CD14-positive monocyte (primary cell): ENCODE results near the gene CDT1. TPM values are rescaled to one million over a fixed set of nuclear protein-coding genes. Genes with fewer than 3 reads are reported as not detected.

Experiments
- DNase-seq, 3 donors: peaks; one replicate each; pipeline ENCODE4 v3.0.0-alpha.2; 2011 to 2022
- H2AFZ ChIP-seq: 2 replicates; pipeline ENCODE4 v1.6.0; 2012; ENCODE audit warnings: mild to moderate bottlenecking, low read depth, low read length, inconsistent platforms; ENCODE audit not compliant: insufficient read depth, poor library complexity, severe bottlenecking
- H3K27ac ChIP-seq, 2 donors: 1 replicate in 1 of 2; 2 replicates in 1 of 2; pipeline ENCODE4 v1.5.1; 2012 to 2013; ENCODE audit warnings: low read length in 2 of 2, control low read depth in 1 of 2, inconsistent platforms in 1 of 2, low read depth in 1 of 2, mild to moderate bottlenecking in 1 of 2
- H3K27me3 ChIP-seq, 2 donors: one replicate each; pipeline versions ENCODE4 v1.6.0 to v1.6.1; 2011 to 2013; ENCODE audit warnings: low read length in 2 of 2; ENCODE audit not compliant: control insufficient read depth in 2 of 2, insufficient read depth in 2 of 2
- H3K36me3 ChIP-seq, 2 donors: replicated peaks in 1 of 2; 1 replicate in 1 of 2; 2 replicates in 1 of 2; pipeline versions ENCODE4 v1.5.1 to v1.6.1; 2012 to 2013; ENCODE audit warnings: low read length in 2 of 2, control low read depth in 1 of 2, inconsistent platforms in 1 of 2, mild to moderate bottlenecking in 1 of 2; ENCODE audit not compliant: insufficient read depth in 2 of 2, control insufficient read depth in 1 of 2
- H3K4me1 ChIP-seq, 2 donors: 1 replicate in 1 of 2; 2 replicates in 1 of 2; pipeline versions ENCODE4 v1.5.1 to v1.6.1; 2012 to 2013; ENCODE audit warnings: low read length in 2 of 2, control low read depth in 1 of 2, inconsistent platforms in 1 of 2, mild to moderate bottlenecking in 1 of 2, moderate library complexity in 1 of 2; ENCODE audit not compliant: insufficient read depth in 2 of 2, control insufficient read depth in 1 of 2
- H3K4me2 ChIP-seq: replicated peaks from 2 replicates; pipeline ENCODE3; 2012; ENCODE audit warnings: low read length, moderate library complexity, mild to moderate bottlenecking; ENCODE audit not compliant: poor library complexity, severe bottlenecking; ENCODE audit errors: extremely low read depth
- H3K4me3 ChIP-seq, 3 experiments: fragments of 200-600 bp in 1 of 3; sonication (generic) in 1 of 3; replicated peaks in 1 of 3; 1 replicate in 2 of 3; 2 replicates in 1 of 3; pipeline ENCODE4 v1.5.1; 2011 to 2013; ENCODE audit warnings: low read length in 3 of 3, mild to moderate bottlenecking in 3 of 3, control low read depth in 2 of 3, low read depth in 2 of 3, inconsistent platforms in 1 of 3, moderate library complexity in 1 of 3
- H3K79me2 ChIP-seq: 2 replicates; pipeline ENCODE4 v1.6.0; 2012; ENCODE audit warnings: mild to moderate bottlenecking, control low read depth, inconsistent platforms, low read length, moderate library complexity; ENCODE audit not compliant: insufficient read depth
- H3K9ac ChIP-seq: 2 replicates; pipeline ENCODE4 v1.6.0; 2017; ENCODE audit warnings: low read length, mild to moderate bottlenecking; ENCODE audit not compliant: insufficient read depth, poor library complexity, severe bottlenecking
- H3K9me3 ChIP-seq, 2 donors: replicated peaks in 1 of 2; 1 replicate in 1 of 2; 2 replicates in 1 of 2; pipeline versions ENCODE4 v1.5.1 to v1.6.1; 2012 to 2013; ENCODE audit warnings: low read length in 2 of 2, control low read depth in 1 of 2; ENCODE audit not compliant: control insufficient read depth in 1 of 2, insufficient read depth in 1 of 2
- H4K20me1 ChIP-seq: 2 replicates; pipeline ENCODE4 v1.6.0; 2012; ENCODE audit warnings: mild to moderate bottlenecking, low read length, control low read depth, moderate library complexity; ENCODE audit not compliant: insufficient read depth
- H3K27ac Mint-ChIP-seq, 7 donors: one replicate each; pipeline ENCODE4 v1.8.0; 2020; ENCODE audit warnings: mild to moderate bottlenecking in 7 of 7, mixed read lengths in 7 of 7, moderate library complexity in 6 of 7, inconsistent platforms in 2 of 7
- H3K27me3 Mint-ChIP-seq, 3 donors: one replicate each; pipeline ENCODE4 v1.8.0; 2021 to 2022; ENCODE audit warnings: low read depth in 3 of 3, mild to moderate bottlenecking in 3 of 3, mixed read lengths in 3 of 3, moderate library complexity in 3 of 3, inconsistent platforms in 1 of 3
- H3K36me3 Mint-ChIP-seq, 2 donors: one replicate each; pipeline ENCODE4 v1.8.0; 2020; ENCODE audit warnings: mixed read lengths in 2 of 2, inconsistent platforms in 1 of 2, mild to moderate bottlenecking in 1 of 2
- H3K4me1 Mint-ChIP-seq: one replicate; pipeline ENCODE4 v1.8.0; 2020; ENCODE audit warnings: mild to moderate bottlenecking, mixed read lengths
- H3K4me3 Mint-ChIP-seq, 2 donors: one replicate each; pipeline ENCODE4 v1.8.0; 2020; ENCODE audit warnings: mild to moderate bottlenecking in 2 of 2, mixed read lengths in 2 of 2, moderate library complexity in 1 of 2
- H3K9me3 Mint-ChIP-seq, 7 donors: one replicate each; pipeline ENCODE4 v1.8.0; 2020 to 2022; ENCODE audit warnings: mixed read lengths in 7 of 7, mild to moderate bottlenecking in 6 of 7, moderate library complexity in 6 of 7, inconsistent platforms in 2 of 7
- WGBS: methylation state at CpG from one replicate; pipeline ENCODE4 v1.1.5; 2013; ENCODE audit warnings: missing lambda C conversion rate; ENCODE audit not compliant: insufficient coverage; 5-methylcytosine and 5-hydroxymethylcytosine counted together
- intact Hi-C, 2 donors: fragments of 100-400 bp; cut with micrococcal nuclease; formaldehyde crosslinking; loops; one replicate each; pipeline versions ENCODE4 v1.15.0 to v1.15.1; 2023
- polyA plus RNA-seq, 3 donors: library from polyadenylated mRNA; depleted of rRNA in 1 of 3; unstranded in 2 of 3; stranded (reverse) in 1 of 3; fragments of 300-500 nt in 2 of 3; fragments of >200 nt in 1 of 3; fragmentation: Illumina TruSeq in 2 of 3; gene quantifications; 1 replicate in 2 of 3; 2 replicates in 1 of 3; pipeline ENCODE4 v1.2.3, GENCODE V29; 2012 to 2021
- TF ChIP-seq, protein P1 (sequence below): fragments of 200-600 bp; IDR thresholded peaks from one replicate; pipeline ENCODE4 v1.8.0; 2022; ENCODE audit warnings: antibody characterized with exemption, mild to moderate bottlenecking

The CDT1 gene
- polyA plus RNA-seq, 3 donors, result 0.07 to 0.24 (median 0.16) TPM

DNA sequence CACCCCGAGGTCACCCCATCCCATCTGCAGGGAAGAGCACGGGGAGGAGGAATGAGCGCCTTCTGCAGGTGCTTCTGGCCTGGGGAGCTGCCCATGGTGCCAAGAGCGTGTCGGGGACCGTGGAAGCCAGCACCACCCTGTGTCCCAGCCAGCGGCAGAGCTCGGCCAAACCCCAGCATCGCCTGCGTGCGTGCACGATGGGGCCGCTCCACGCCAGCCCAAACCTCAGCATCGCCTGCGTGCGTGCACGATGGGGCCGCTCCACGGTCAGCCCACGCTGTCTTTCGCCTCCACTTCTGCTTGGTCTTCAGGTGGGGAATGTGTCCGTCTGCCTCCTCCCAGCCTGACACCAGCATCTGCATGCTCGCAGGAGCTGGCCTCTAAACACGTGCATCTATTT lies 39.2 kb downstream of the CDT1 start:
- Mint-ChIP-seq H3K36me3 (peaks cover 42 to 63% of the 10 kb centered on the region in 2 donors), H3K27ac (no peak overlapping the region), H3K4me3 (no peak overlapping the region), H3K4me1 (peaks cover 20% of the 10 kb centered on the region), H3K9me3 (no peaks in the 10 kb centered on the region), H3K27me3 (peaks cover 0 to 3% (median 2%) of the 10 kb centered on the region in 3 donors)
- Histone ChIP-seq H3K27me3 (no peaks in the 10 kb centered on the region), H3K9ac (no peak overlapping the region), H3K4me2 (no peak overlapping the region), H3K36me3 (peaks cover 47 to 58% of the 10 kb centered on the region in 2 donors), H2AFZ (no peak overlapping the region), H3K27ac (no peak overlapping the region), H3K4me3 (no peak overlapping the region), H4K20me1 (peaks cover 84% of the 10 kb centered on the region), H3K4me1 (peaks cover 24 to 27% of the 10 kb centered on the region in 2 donors), H3K9me3 (no peaks in the 10 kb centered on the region), H3K79me2 (peaks cover 2% of the 10 kb centered on the region)
- TF ChIP-seq, protein P1, sequence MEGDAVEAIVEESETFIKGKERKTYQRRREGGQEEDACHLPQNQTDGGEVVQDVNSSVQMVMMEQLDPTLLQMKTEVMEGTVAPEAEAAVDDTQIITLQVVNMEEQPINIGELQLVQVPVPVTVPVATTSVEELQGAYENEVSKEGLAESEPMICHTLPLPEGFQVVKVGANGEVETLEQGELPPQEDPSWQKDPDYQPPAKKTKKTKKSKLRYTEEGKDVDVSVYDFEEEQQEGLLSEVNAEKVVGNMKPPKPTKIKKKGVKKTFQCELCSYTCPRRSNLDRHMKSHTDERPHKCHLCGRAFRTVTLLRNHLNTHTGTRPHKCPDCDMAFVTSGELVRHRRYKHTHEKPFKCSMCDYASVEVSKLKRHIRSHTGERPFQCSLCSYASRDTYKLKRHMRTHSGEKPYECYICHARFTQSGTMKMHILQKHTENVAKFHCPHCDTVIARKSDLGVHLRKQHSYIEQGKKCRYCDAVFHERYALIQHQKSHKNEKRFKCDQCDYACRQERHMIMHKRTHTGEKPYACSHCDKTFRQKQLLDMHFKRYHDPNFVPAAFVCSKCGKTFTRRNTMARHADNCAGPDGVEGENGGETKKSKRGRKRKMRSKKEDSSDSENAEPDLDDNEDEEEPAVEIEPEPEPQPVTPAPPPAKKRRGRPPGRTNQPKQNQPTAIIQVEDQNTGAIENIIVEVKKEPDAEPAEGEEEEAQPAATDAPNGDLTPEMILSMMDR, result no peak
- no peak for DNase-seq
- WGBS, result 94% methylated on average over 25 of the region's 25 CpGs
- intact Hi-C loops, result no loop called here

- H3K27me3 ChIP-seq, result no peaks in the 10 kb centered on the region
- peaks cover 41 to 64% of the 10 kb centered on the region in 2 donors for H3K36me3 Mint-ChIP-seq
- H4K20me1 ChIP-seq, result peaks cover 88% of the 10 kb centered on the region
- H3K79me2 ChIP-seq, result peaks cover 2% of the 10 kb centered on the region
- H3K4me2 ChIP-seq, result no peak overlapping the region
- H3K4me1 Mint-ChIP-seq, result peaks cover 20% of the 10 kb centered on the region
- H2AFZ ChIP-seq, result no peak overlapping the region
- no peak overlapping the region for H3K9ac ChIP-seq
- peak overlapping the region in 2 of 7 donors; percentile 15 to 53 for H3K27ac Mint-ChIP-seq
- no peaks in the 10 kb centered on the region for H3K9me3 ChIP-seq
- no peak overlapping the region for H3K27ac ChIP-seq
- H3K4me1 ChIP-seq, result peaks cover 24 to 27% of the 10 kb centered on the region in 2 donors
- 97% methylated on average over 20 of the region's 20 CpGs for WGBS
- H3K4me3 Mint-ChIP-seq, result no peak overlapping the region
- peaks cover 46 to 58% of the 10 kb centered on the region in 2 donors for H3K36me3 ChIP-seq
- H3K27me3 Mint-ChIP-seq, result peaks cover 0 to 3% (median 2%) of the 10 kb centered on the region in 3 donors
- intact Hi-C loops, result no loop called here
- H3K9me3 Mint-ChIP-seq, result no peaks in the 10 kb centered on the region
- TF ChIP-seq, protein P1, result no peak
- H3K4me3 ChIP-seq, result no peak overlapping the region
- DNase-seq, result no peak
Measured at GRCh38 chr16:88843256-88843655, 39.7 kb downstream of the CDT1 start.
